Measurements from ENCODE around the gene NR3C1. TPM values are rescaled to one million over a fixed set of nuclear protein-coding genes. Genes with fewer than 3 reads are reported as not detected.

The NR3C1 gene
- total RNA-seq, 1 experiment from 2014 or later = 53.0 TPM

GRCh38 chr5:143398451-143399237 lies 4.8 kb downstream of the NR3C1 start:
- no peak for DNase-seq (ENCODE audit: low read depth)

- DNase-seq (ENCODE audit: low read depth) = no peak
Measured at GRCh38 chr5:143398053-143398355, 5.5 kb downstream of the NR3C1 start.

- no peak for DNase-seq (ENCODE audit: low read depth)
Measured at GRCh38 chr5:143397302-143398052, 6.0 kb downstream of the NR3C1 start.

- no peak for DNase-seq (ENCODE audit: low read depth)
Measured at GRCh38 chr5:143396353-143396940, 7.0 kb downstream of the NR3C1 start.

GRCh38 chr5:143395638-143396352 lies 7.7 kb downstream of the NR3C1 start:
- no peak for DNase-seq (ENCODE audit: low read depth)

- DNase-seq (ENCODE audit: low read depth) = no peak
Measured at GRCh38 chr5:143393524-143393923, 10.0 kb downstream of the NR3C1 start.

- DNase-seq (ENCODE audit: low read depth) = no peak
Measured at GRCh38 chr5:143390941-143391340, 12.5 kb downstream of the NR3C1 start.

- DNase-seq (ENCODE audit: low read depth) = no peak
Measured at GRCh38 chr5:143390258-143390657, 13.2 kb downstream of the NR3C1 start.

- peak; percentile 80 for DNase-seq (ENCODE audit: low read depth)
Measured at GRCh38 chr5:143386725-143387124, 16.8 kb downstream of the NR3C1 start.

- DNase-seq (ENCODE audit: low read depth) = no peak
Measured at GRCh38 chr5:143384865-143385657, 18.4 kb downstream of the NR3C1 start.

GRCh38 chr5:143383988-143384387 lies 19.5 kb downstream of the NR3C1 start:
- DNase-seq (ENCODE audit: low read depth) = no peak

GRCh38 chr5:143379606-143380005 lies 23.9 kb downstream of the NR3C1 start:
- no peak for DNase-seq (ENCODE audit: low read depth)

GRCh38 chr5:143376911-143377813 lies 26.3 kb downstream of the NR3C1 start:
- peak; percentile 44 for DNase-seq (ENCODE audit: low read depth)

- DNase-seq (ENCODE audit: low read depth) = no peak
Measured at GRCh38 chr5:143376195-143376779, 27.2 kb downstream of the NR3C1 start.

GRCh38 chr5:143374496-143375217 lies 28.8 kb downstream of the NR3C1 start:
- DNase-seq (ENCODE audit: low read depth) = no peak

- DNase-seq (ENCODE audit: low read depth) = no peak
Measured at GRCh38 chr5:143373076-143373475, 30.4 kb downstream of the NR3C1 start.

GRCh38 chr5:143372187-143372829 lies 31.2 kb downstream of the NR3C1 start:
- peak; percentile 18 for DNase-seq (ENCODE audit: low read depth)

GRCh38 chr5:143370440-143370839 lies 33.0 kb downstream of the NR3C1 start:
- no peak for DNase-seq (ENCODE audit: low read depth)

- no peak for DNase-seq (ENCODE audit: low read depth)
Measured at GRCh38 chr5:143364061-143364460, 39.4 kb downstream of the NR3C1 start.
